Vagina (tissue), 2 donors: Measurements from ENCODE around the gene MS4A15. TPM values are rescaled to one million over a fixed set of nuclear protein-coding genes. Genes with fewer than 3 reads are reported as not detected.

Source experiments
- DNase-seq, 2 donors: peaks; one replicate each; pipeline ENCODE4 v3.0.0-alpha.2; 2017; ENCODE audit errors: extremely low spot score in 2 of 2
- H3K27ac ChIP-seq: fragments of 200-600 bp; sonication (generic); one replicate; pipeline ENCODE4 v1.5.1; 2019
- H3K27me3 ChIP-seq: fragments of 200-600 bp; sonication (generic); one replicate; pipeline ENCODE4 v1.5.1; 2019
- H3K36me3 ChIP-seq, 2 donors: fragments of 200-600 bp; sonication (generic); one replicate each; pipeline ENCODE4 v1.5.1; 2017 to 2019
- H3K4me1 ChIP-seq: fragments of 200-600 bp; sonication (generic); one replicate; pipeline ENCODE4 v1.5.1; 2019
- H3K4me3 ChIP-seq, 2 donors: fragments of 200-600 bp; sonication (generic); 1 replicate in 1 of 2; 2 replicates in 1 of 2; pipeline ENCODE4 v1.5.1; 2016 to 2019
- H3K9me3 ChIP-seq: fragments of 200-600 bp; sonication (generic); one replicate; pipeline ENCODE4 v1.5.1; 2019
- POLR2A ChIP-seq, 2 donors: fragments of 450-650 bp; IDR thresholded peaks; one replicate each; pipeline ENCODE4 v1.6.1; 2017; ENCODE audit warnings: antibody characterized with exemption in 2 of 2, mild to moderate bottlenecking in 2 of 2, moderate library complexity in 2 of 2
- POLR2AphosphoS5 ChIP-seq, 2 donors: sonication (generic); formaldehyde crosslinking; IDR thresholded peaks; one replicate each; pipeline ENCODE4 v1.9.0; 2017; ENCODE audit warnings: antibody characterized with exemption in 2 of 2, mild to moderate bottlenecking in 2 of 2, low read depth in 1 of 2; ENCODE audit not compliant: insufficient read depth in 1 of 2
- intact Hi-C: fragments of 100-400 bp; cut with DNase I; formaldehyde crosslinking; loops from one replicate; pipeline ENCODE4 v1.15.1; 2023
- total RNA-seq: library from RNA; depleted of rRNA; stranded (reverse); fragments of >200 nt; gene quantifications from one replicate; pipeline ENCODE4 v1.2.3, GENCODE V29; 2016
- TF ChIP-seq, protein P1 (sequence below), 3 experiments: fragments of 450-650 bp in 2 of 3; fragments of 200-600 bp in 1 of 3; sonication (generic) in 1 of 3; IDR thresholded peaks; one replicate each; pipeline ENCODE4 v1.5.1; 2017 to 2019; ENCODE audit warnings: antibody characterized with exemption in 3 of 3, mild to moderate bottlenecking in 2 of 3, moderate library complexity in 2 of 3

The MS4A15 gene
- total RNA-seq, 1 donor from 2014 or later: not detected

- no peak overlapping the region for H3K27ac ChIP-seq
- no peaks in the 10 kb centered on the region for H3K27me3 ChIP-seq
- intact Hi-C loops: no loop called here
- no peaks in the 10 kb centered on the region for H3K9me3 ChIP-seq
- H3K4me1 ChIP-seq: no peaks in the 10 kb centered on the region
- H3K36me3 ChIP-seq: no peaks in the 10 kb centered on the region
- H3K4me3 ChIP-seq: no peak overlapping the region
- TF ChIP-seq POLR2A (IDR thresholded peaks at IDR 0.05): no peak
- TF ChIP-seq, protein P1, sequence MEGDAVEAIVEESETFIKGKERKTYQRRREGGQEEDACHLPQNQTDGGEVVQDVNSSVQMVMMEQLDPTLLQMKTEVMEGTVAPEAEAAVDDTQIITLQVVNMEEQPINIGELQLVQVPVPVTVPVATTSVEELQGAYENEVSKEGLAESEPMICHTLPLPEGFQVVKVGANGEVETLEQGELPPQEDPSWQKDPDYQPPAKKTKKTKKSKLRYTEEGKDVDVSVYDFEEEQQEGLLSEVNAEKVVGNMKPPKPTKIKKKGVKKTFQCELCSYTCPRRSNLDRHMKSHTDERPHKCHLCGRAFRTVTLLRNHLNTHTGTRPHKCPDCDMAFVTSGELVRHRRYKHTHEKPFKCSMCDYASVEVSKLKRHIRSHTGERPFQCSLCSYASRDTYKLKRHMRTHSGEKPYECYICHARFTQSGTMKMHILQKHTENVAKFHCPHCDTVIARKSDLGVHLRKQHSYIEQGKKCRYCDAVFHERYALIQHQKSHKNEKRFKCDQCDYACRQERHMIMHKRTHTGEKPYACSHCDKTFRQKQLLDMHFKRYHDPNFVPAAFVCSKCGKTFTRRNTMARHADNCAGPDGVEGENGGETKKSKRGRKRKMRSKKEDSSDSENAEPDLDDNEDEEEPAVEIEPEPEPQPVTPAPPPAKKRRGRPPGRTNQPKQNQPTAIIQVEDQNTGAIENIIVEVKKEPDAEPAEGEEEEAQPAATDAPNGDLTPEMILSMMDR (IDR thresholded peaks at IDR 0.05): no peak
- TF ChIP-seq POLR2AphosphoS5 (IDR thresholded peaks at IDR 0.05; ENCODE audit: insufficient read depth in 1 of 2, low read depth in 1 of 2): no peak
- DNase-seq: no peak
Observed at GRCh38 chr11:60761436-60762190, 4.9 kb downstream of the MS4A15 start.

- Histone ChIP-seq H3K27me3 (no peaks in the 10 kb centered on the region), H3K9me3 (no peaks in the 10 kb centered on the region), H3K4me1 (no peaks in the 10 kb centered on the region), H3K27ac (no peak overlapping the region), H3K36me3 (no peaks in the 10 kb centered on the region), H3K4me3 (no peak overlapping the region)
- DNase-seq: no peak
- intact Hi-C loops: no loop called here
- TF ChIP-seq POLR2AphosphoS5 (IDR thresholded peaks at IDR 0.05; ENCODE audit: insufficient read depth in 1 of 2, low read depth in 1 of 2) (no peak), POLR2A (IDR thresholded peaks at IDR 0.05) (no peak)
- TF ChIP-seq, protein P1 (IDR thresholded peaks at IDR 0.05): no peak
Observed at GRCh38 chr11:60762851-60763691, 6.4 kb downstream of the MS4A15 start.

GRCh38 chr11:60763692-60764369, 7.2 kb downstream of the MS4A15 start:
- no peak for DNase-seq
- Histone ChIP-seq H3K36me3 (no peaks in the 10 kb centered on the region), H3K27me3 (no peaks in the 10 kb centered on the region), H3K9me3 (no peaks in the 10 kb centered on the region), H3K4me3 (no peak overlapping the region), H3K4me1 (no peaks in the 10 kb centered on the region), H3K27ac (no peak overlapping the region)
- intact Hi-C loops: no loop called here
- TF ChIP-seq, protein P1 (IDR thresholded peaks at IDR 0.05): no peak
- TF ChIP-seq POLR2AphosphoS5 (IDR thresholded peaks at IDR 0.05; ENCODE audit: insufficient read depth in 1 of 2, low read depth in 1 of 2): no peak
- TF ChIP-seq POLR2A (IDR thresholded peaks at IDR 0.05): no peak

GRCh38 chr11:60764879-60765278, 8.2 kb downstream of the MS4A15 start:
- no peaks in the 10 kb centered on the region for H3K4me1 ChIP-seq
- no peak overlapping the region for H3K27ac ChIP-seq
- H3K36me3 ChIP-seq: no peaks in the 10 kb centered on the region
- no peak for DNase-seq
- H3K9me3 ChIP-seq: no peaks in the 10 kb centered on the region
- intact Hi-C loops: no loop called here
- H3K27me3 ChIP-seq: no peaks in the 10 kb centered on the region
- no peak for TF ChIP-seq POLR2AphosphoS5 (IDR thresholded peaks at IDR 0.05; ENCODE audit: insufficient read depth in 1 of 2, low read depth in 1 of 2)
- TF ChIP-seq, protein P1 (IDR thresholded peaks at IDR 0.05): no peak
- no peak overlapping the region for H3K4me3 ChIP-seq
